ENCODE data around the gene ARMS2.

The ARMS2 gene, protein sequence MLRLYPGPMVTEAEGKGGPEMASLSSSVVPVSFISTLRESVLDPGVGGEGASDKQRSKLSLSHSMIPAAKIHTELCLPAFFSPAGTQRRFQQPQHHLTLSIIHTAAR

GRCh38 chr10:122454603-122455080, at the start of gene ARMS2:
ARMS2 (plus strand) TSS chr10:122454653; CDS start chr10:122454728, 75 bp downstream.
- DNase-seq = no peak

DNA sequence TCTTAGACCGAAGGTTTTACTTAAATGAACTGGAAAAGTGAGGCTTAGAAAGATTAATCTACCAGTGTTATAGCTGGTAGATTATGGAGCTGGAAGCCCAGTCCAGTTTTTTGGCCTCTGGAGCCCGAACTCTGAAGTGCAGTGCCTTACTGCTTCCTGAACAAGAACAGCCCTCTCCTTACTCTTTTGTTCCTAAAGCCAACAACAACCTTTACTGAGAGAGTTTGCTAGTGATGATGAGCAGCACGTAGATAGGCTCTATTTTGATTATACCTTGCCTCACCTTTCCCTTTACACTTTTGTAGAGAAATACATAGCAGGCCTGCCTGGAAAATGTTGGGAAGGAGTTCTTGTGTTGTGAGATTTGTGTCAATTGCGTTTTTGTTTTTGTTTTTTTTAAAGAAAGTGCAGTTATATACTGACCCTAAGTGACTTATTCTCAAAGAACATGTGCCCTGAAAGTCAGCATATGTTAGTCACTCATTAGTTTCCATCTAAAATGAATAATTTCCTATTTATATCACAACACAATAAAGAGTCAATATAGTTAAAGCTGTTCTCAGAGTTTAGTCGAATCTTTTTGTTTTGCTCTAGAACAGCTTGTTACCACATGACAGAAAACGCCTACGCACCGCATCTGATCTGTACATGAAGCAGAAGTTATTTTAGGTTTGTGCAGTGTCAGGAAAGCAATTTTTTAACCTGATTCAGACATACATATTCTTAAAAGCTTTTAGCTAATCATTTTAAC, 46.9 kb upstream of the ARMS2 start:
- DNase-seq = no peak

GRCh38 chr10:122413327-122413726, 41.1 kb upstream of the ARMS2 start:
- DNase-seq = no peak

GRCh38 chr10:122417667-122418066, 36.8 kb upstream of the ARMS2 start:
- DNase-seq = no peak

DNA sequence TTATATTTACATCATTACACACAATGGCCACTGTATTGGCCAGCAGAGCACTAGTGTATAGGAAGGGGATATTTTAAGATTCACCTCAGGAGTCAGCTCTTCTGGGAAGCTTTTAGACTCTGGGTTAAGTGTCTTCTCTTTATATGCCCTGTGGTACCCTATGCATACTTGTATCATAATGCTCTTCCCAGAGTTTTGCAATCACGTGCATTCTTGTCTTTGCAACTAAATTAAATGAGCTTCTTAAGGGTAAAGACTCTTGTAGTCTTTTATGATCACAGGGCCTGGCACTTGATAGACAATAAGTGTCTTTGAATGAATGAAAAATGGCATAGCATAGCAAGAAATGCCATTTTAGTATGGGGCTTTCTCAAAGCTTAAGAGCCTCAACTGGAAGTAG, 35.4 kb upstream of the ARMS2 start:
- DNase-seq = no peak

GRCh38 chr10:122419876-122420623, 34.4 kb upstream of the ARMS2 start:
- DNase-seq = no peak

GRCh38 chr10:122420624-122421007, 33.8 kb upstream of the ARMS2 start:
- no peak for DNase-seq

DNA sequence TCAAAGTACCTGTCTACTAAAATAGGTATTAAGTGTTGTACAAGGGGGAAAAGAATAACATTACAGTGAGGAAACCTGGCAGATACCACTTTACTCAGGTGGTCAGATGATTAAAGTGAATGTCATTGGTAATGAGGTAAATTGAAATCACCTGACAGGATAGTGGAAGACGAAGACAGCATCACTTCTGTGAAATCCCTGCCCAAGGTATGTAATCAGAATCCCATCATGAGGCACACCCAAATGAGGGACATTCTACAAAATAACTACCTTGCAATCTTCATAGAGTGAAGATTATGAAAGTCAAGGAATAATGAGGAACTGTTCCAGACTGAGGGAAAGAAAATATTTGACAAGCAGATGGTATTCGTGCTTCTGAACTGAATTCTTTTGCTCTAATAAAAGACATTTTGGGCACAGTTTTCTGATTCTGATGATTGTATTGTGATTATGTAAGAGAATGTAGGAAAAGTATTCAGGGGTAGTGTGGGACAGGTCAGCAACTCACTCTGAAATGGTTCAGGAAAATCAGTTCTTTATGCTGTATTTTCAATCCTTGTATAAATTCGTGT, 33.3 kb upstream of the ARMS2 start:
- no peak for DNase-seq

DNA sequence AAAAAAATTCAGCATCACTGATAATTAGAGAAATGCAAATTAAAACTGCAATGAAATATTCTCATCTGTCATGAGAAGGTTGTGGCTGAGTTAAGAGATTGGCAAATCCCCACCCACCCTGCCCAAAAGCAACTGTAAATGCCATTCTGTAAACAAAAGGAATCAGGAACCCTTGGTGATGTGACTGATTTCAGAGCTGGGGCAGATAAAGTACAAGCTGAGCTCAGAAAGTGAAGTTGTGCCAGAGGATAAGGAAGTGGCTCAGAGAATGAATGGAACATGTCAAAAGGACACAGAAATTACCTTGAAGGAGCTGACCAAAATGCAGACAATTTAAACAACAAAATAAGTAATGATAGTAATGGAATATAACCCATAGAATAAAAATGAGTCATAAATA, 32.7 kb upstream of the ARMS2 start:
- DNase-seq = no peak

GRCh38 chr10:122422266-122422989, 32.0 kb upstream of the ARMS2 start:
- no peak for DNase-seq

DNA sequence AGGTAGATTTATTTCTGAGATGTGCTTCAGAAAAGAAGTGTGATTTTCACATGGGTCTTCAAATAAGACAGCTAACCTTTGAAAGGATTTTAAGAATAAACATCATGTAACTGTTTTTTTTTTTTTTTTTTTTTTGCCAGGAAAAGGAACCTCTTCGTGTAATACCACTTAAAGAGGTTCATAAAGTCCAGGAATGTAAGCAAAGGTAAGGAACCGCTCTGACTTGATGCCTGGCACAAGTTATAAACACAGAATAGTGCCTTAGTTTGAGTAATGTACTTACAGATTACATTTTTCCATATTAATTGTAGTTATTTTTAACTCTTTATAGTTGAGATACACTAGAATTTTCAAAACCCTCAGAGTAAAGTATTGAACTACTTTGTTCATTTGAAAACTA, 30.4 kb upstream of the ARMS2 start:
- DNase-seq = no peak

- no peak for DNase-seq
Measured at GRCh38 chr10:122426829-122427228, 27.6 kb upstream of the ARMS2 start.

DNA sequence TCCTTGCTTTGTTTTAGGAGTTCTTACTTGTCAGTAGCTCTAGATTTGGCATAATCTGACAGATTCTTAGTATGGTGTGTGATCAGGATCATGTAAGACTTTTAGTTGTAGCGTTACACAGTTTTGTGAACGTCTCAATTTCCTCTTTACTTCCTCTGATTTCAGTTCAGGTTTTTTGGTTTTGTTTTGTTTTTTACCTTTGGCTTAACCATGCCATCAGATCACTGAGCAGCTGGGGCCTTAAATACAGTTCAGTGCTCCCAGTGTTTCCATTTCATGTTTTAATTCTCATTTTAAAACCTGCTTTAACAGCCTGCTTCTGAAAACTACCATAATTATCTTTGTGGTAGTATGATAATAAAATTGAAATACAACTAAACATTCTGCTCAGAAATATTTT, 27.2 kb upstream of the ARMS2 start:
- DNase-seq = no peak

GRCh38 chr10:122435212-122435827, 19.1 kb upstream of the ARMS2 start:
- no peak for DNase-seq

DNA sequence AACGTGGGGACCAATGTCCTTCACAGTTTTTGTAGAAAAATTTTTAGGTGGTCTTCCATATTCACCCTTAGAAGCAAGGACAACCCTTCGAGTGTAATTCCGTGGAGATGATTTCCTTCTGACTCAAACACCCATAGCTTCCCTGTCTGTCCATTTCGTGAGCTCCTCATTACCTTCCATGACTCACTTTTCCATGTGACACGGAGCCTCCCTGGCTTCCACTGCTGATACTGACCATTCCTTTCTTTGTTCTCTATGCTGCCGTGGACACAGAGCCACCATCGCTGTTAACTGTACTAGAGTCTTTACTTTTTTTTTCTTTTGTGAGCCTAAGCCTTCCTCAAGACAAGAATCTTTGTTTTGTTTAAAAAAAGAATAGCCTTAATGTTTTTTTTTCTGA, 12.5 kb upstream of the ARMS2 start:
- no peak for DNase-seq

GRCh38 chr10:122445469-122445868, 9.0 kb upstream of the ARMS2 start:
- DNase-seq = no peak

- no peak for DNase-seq
Measured at GRCh38 chr10:122445904-122446303, 8.5 kb upstream of the ARMS2 start.

GRCh38 chr10:122446668-122447423, 7.6 kb upstream of the ARMS2 start:
- DNase-seq = no peak

DNA sequence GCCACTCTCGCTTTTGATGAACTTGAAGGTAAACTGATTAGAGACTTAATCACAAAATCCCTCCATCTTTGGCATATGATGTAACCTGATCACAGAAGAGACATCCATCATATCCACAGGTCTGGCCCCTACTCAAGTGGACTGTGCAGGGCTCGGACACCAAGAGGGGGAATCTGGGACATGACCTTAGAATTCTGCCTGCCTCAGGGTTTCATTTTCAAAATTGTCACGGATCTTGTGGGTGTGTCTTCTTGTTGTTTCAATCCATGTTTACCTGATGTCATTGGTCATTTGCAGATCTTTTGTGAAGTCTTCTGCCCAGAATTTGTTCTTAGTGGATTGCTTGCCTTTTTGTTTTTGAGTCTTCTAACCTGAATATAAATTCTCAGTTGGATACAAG, 5.9 kb upstream of the ARMS2 start:
- no peak for DNase-seq

- no peak for DNase-seq
Measured at GRCh38 chr10:122449153-122449552, 5.3 kb upstream of the ARMS2 start.

DNA sequence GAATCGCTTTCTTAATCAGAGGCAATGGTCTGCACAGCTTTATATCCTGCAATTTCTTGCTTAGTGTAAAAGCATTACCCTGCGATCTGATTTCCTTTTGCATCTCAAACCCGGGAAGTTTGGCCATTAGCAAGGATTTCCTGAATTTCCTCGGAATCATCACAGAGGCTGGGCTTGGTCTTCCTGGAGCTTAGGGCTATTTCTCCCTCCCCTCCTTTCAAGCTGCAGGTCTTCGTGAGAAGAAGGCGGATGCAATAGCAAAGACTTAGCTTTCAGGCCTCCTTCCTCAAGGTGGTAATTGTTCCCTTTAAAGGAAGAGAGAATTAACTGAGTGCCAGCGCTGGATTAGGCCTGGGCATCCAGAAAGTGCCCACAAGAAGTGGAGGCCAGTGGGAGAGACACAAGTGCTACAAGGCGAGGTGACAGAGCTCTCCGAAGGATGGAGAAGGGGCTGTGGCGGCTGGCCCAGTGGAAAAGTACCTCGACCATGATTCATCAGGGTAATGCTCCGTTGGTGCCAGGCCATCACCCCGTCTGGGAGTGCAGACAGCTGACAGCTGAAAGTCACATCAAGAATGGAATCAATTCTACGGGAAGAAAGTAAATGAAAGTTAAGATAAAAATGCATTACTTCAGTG, 4.0 kb upstream of the ARMS2 start:
- DNase-seq = no peak
